Loucy (cell line): ENCODE data around the gene TTLL12.

Source experiments
- EZH2phosphoT487 ChIP-seq: fragments of 200-600 bp; IDR thresholded peaks from 2 replicates; pipeline ENCODE4 v1.6.1; 2018; ENCODE audit warnings: antibody characterized with exemption, mild to moderate bottlenecking, moderate library complexity, borderline replicate concordance
- TF ChIP-seq, protein P1 (sequence below): fragments of 200-600 bp; sonication (generic); conservative IDR thresholded peaks from 2 replicates; pipeline ENCODE4 v1.5.1; 2014; ENCODE audit warnings: mild to moderate bottlenecking, antibody characterized with exemption, low read length

DNA sequence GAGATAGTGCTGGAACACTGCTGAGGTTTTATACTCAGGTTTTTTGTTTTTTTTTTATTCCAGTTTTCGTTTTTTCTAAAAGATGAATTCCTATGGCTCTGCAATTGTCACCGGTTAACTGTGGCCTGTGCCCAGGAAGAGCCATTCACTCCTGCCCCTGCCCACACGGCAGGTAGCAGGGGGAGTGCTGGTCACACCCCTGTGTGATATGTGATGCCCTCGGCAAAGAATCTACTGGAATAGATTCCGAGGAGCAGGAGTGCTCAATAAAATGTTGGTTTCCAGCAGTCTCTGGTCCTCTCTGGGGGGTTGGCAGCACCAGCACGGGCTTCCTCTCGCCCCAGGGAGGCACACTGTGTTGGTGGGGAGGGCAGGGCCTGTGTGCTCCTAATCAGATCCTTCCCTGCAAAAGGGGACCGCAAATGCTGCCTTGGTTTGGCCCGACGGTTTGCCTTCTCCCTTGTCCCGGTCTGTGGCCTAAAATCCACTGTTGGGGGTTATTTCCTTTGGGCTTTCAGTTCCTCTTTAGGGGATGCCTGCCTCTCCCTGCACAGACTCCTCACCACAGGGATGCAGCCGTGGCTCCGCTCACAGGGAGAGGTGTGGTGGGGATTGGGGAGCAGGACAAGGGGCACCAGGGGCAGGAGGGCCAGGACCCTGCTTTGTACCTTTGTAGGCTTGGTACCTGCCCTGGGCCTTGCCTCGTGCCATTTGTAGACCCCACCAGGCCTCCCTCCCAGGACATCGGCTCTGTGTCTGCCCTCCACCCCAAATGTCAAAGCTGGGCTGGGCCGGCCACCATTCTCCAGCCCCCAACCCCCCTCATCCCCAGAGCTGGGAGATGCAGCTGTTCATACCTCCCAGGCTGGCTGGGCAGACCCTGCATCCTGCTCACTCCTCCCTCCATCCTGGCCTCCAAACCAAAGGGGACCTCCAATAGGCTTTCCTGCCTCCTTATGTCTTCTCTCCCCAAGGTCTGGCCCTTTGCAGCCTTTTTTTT, 57.2 kb downstream of the TTLL12 start:
- TF ChIP-seq, protein P1, sequence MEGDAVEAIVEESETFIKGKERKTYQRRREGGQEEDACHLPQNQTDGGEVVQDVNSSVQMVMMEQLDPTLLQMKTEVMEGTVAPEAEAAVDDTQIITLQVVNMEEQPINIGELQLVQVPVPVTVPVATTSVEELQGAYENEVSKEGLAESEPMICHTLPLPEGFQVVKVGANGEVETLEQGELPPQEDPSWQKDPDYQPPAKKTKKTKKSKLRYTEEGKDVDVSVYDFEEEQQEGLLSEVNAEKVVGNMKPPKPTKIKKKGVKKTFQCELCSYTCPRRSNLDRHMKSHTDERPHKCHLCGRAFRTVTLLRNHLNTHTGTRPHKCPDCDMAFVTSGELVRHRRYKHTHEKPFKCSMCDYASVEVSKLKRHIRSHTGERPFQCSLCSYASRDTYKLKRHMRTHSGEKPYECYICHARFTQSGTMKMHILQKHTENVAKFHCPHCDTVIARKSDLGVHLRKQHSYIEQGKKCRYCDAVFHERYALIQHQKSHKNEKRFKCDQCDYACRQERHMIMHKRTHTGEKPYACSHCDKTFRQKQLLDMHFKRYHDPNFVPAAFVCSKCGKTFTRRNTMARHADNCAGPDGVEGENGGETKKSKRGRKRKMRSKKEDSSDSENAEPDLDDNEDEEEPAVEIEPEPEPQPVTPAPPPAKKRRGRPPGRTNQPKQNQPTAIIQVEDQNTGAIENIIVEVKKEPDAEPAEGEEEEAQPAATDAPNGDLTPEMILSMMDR = no peak
- no peak for TF ChIP-seq EZH2phosphoT487
